IMR-90 (cell line): Measurements from ENCODE around the gene SMC4. TPM values are rescaled to one million over a fixed set of nuclear protein-coding genes. Genes with fewer than 3 reads are reported as not detected.

Experiments used
- ATAC-seq: fragments of 200-7000 bp; cut with Tn5 transposase; 2 replicates; pipeline ENCODE4 v1.9.1; 2020; ENCODE audit warnings: low read depth, mild to moderate bottlenecking, moderate library complexity
- BruUV-seq: library from RNA; stranded (reverse); fragments of 400-500 nt; replicated peaks from 2 replicates; lab custom pipeline; 2021; lab: Mats Ljungman, UMichigan
- CTCF ChIA-PET: fragments of 300-600 bp; formaldehyde crosslinking; extraction: SDS; loops from one replicate; lab custom pipeline; 2021; ENCODE audit warnings: antibody characterized with exemption; lab: Yijun Ruan, JAX
- POLR2A ChIA-PET: fragments of 300-600 bp; sonication (Branson Sonifier 250); formaldehyde crosslinking; loops from one replicate; lab custom pipeline; 2022; ENCODE audit warnings: antibody characterized with exemption; ENCODE audit not compliant: unreplicated experiment; lab: Charles Lee
- DNase-seq: peaks from one replicate; pipeline ENCODE4 v3.0.0; 2013
- H2AFZ ChIP-seq: replicated peaks from 2 replicates; pipeline ENCODE3; 2013; ENCODE audit warnings: low read length, mild to moderate bottlenecking; ENCODE audit not compliant: poor library complexity
- H2AK5ac ChIP-seq: 2 replicates; pipeline ENCODE4 v1.6.1; 2013; ENCODE audit warnings: low read depth, low read length, inconsistent platforms
- H2AK9ac ChIP-seq: replicated peaks from 2 replicates; pipeline ENCODE3; 2013; ENCODE audit warnings: mild to moderate bottlenecking, low read depth, low read length, moderate library complexity; ENCODE audit not compliant: poor library complexity
- H2BK120ac ChIP-seq: 2 replicates; pipeline ENCODE4 v1.6.1; 2013; ENCODE audit warnings: low read depth, low read length, inconsistent platforms
- H2BK15ac ChIP-seq: 3 replicates; pipeline ENCODE4 v1.6.1; 2013; ENCODE audit warnings: low read depth, low read length, inconsistent platforms
- H2BK20ac ChIP-seq: 2 replicates; pipeline ENCODE4 v1.6.1; 2013; ENCODE audit warnings: low read depth, mild to moderate bottlenecking, inconsistent platforms, low read length, moderate library complexity
- H2BK5ac ChIP-seq: 2 replicates; pipeline ENCODE4 v1.6.1; 2013; ENCODE audit warnings: mild to moderate bottlenecking, low read depth, low read length, inconsistent platforms; ENCODE audit not compliant: poor library complexity, severe bottlenecking
- H3K14ac ChIP-seq: replicated peaks from 2 replicates; pipeline ENCODE4 v1.6.1; 2013; ENCODE audit warnings: low read depth, low read length, inconsistent platforms
- H3K18ac ChIP-seq: 2 replicates; pipeline ENCODE4 v1.6.1; 2013; ENCODE audit warnings: low read depth, low read length, control low read depth
- H3K23ac ChIP-seq: 2 replicates; pipeline ENCODE4 v1.6.1; 2013; ENCODE audit warnings: low read depth, low read length, inconsistent platforms
- H3K27ac ChIP-seq: 2 replicates; pipeline ENCODE4 v1.5.1; 2013; ENCODE audit warnings: mild to moderate bottlenecking, control low read depth, low read length; ENCODE audit not compliant: insufficient read depth
- H3K27me3 ChIP-seq: 2 replicates; pipeline ENCODE4 v1.6.1; 2013; ENCODE audit warnings: low read length; ENCODE audit not compliant: control insufficient read depth, insufficient read depth
- H3K36me3 ChIP-seq: 2 replicates; pipeline ENCODE4 v1.6.1; 2013; ENCODE audit warnings: low read length, mixed read lengths; ENCODE audit not compliant: control insufficient read depth, insufficient read depth
- H3K4ac ChIP-seq: 2 replicates; pipeline ENCODE4 v1.6.1; 2013; ENCODE audit warnings: low read depth, low read length, inconsistent platforms
- H3K4me1 ChIP-seq: 2 replicates; pipeline ENCODE4 v1.6.1; 2013; ENCODE audit warnings: low read length, mixed read lengths; ENCODE audit not compliant: control insufficient read depth, insufficient read depth
- H3K4me2 ChIP-seq: 2 replicates; pipeline ENCODE4 v1.6.1; 2013; ENCODE audit warnings: low read depth, mild to moderate bottlenecking, control low read depth, low read length, moderate library complexity
- H3K4me3 ChIP-seq: 2 replicates; pipeline ENCODE4 v1.5.1; 2013; ENCODE audit warnings: low read depth, mild to moderate bottlenecking, control low read depth, low read length, moderate library complexity; ENCODE audit not compliant: insufficient read depth
- H3K56ac ChIP-seq: 2 replicates; pipeline ENCODE4 v1.6.1; 2013; ENCODE audit warnings: low read length, inconsistent platforms; ENCODE audit not compliant: insufficient read depth; ENCODE audit errors: extremely low read depth
- H3K79me1 ChIP-seq, 2 experiments: 2 replicates each; pipeline ENCODE4 v1.6.1; 2013; ENCODE audit warnings: low read length in 2 of 2, inconsistent platforms in 1 of 2, low read depth in 1 of 2
- H3K9ac ChIP-seq: 2 replicates; pipeline ENCODE4 v1.6.1; 2013; ENCODE audit warnings: low read depth, low read length, control low read depth
- H3K9me1 ChIP-seq: 2 replicates; pipeline ENCODE4 v1.6.1; 2013; ENCODE audit warnings: low read length, inconsistent platforms; ENCODE audit not compliant: insufficient read depth
- H3K9me3 ChIP-seq: 2 replicates; pipeline ENCODE4 v1.6.1; 2013; ENCODE audit warnings: low read length; ENCODE audit not compliant: control insufficient read depth, insufficient read depth
- H4K20me1 ChIP-seq: 2 replicates; pipeline ENCODE4 v1.6.1; 2013; ENCODE audit warnings: low read length, inconsistent platforms; ENCODE audit not compliant: insufficient read depth
- H4K5ac ChIP-seq: 2 replicates; pipeline ENCODE4 v1.6.1; 2013; ENCODE audit warnings: mild to moderate bottlenecking, low read depth, low read length, control low read depth
- H4K8ac ChIP-seq, 2 experiments: 2 replicates each; pipeline ENCODE4 v1.6.1; 2013; ENCODE audit warnings: low read depth in 2 of 2, low read length in 2 of 2, control low read depth in 1 of 2, inconsistent platforms in 1 of 2
- H4K91ac ChIP-seq: 2 replicates; pipeline ENCODE4 v1.6.1; 2013; ENCODE audit warnings: low read depth, low read length, inconsistent platforms; ENCODE audit not compliant: insufficient read depth
- CEBPB ChIP-seq: IDR thresholded peaks from 2 replicates; pipeline ENCODE4 v1.6.1; 2012; ENCODE audit warnings: low read depth, low read length, improper control_type of control experiment
- FOS ChIP-seq: fragments of 150-350 bp; IDR thresholded peaks from 2 replicates; pipeline ENCODE4 v1.6.1; 2016; ENCODE audit warnings: low read depth, low read length
- WGBS, 2 experiments: methylation state at CpG; one replicate each; pipeline versions ENCODE4 v1.1.5 to v1.1.7; 2013; ENCODE audit warnings: missing lambda C conversion rate in 2 of 2; ENCODE audit not compliant: insufficient read length in 1 of 2; ENCODE audit errors: extremely low coverage in 2 of 2; 5-methylcytosine and 5-hydroxymethylcytosine counted together
- dilution Hi-C: fragments of 300-500 bp; cut with HindIII; formaldehyde crosslinking; loops from one replicate; pipeline ENCODE4 v1.14.3; 2018; ENCODE audit warnings: low sequenced_read_pairs; ENCODE audit not compliant: unreplicated experiment
- in situ Hi-C: fragments of 300-500 bp; cut with MboI; formaldehyde crosslinking; loops from 3 replicates; pipeline ENCODE4 v1.14.3; 2019; ENCODE audit warnings: low sequenced_read_pairs, inconsistent platforms, mixed read lengths
- intact Hi-C: fragments of 100-400 bp; cut with micrococcal nuclease; formaldehyde crosslinking; loops from 2 replicates; pipeline ENCODE4 v1.10.0; 2022
- polyA plus RNA-seq, 3 experiments: library from polyadenylated mRNA; depleted of rRNA; stranded (reverse); fragments of >200 nt; gene quantifications; 2 replicates each; pipeline ENCODE4 v1.2.3, GENCODE V29; 2012; ENCODE audit warnings: low replicate concordance in 1 of 3
- total RNA-seq: library from RNA; depleted of rRNA; stranded (reverse); fragments of >200 nt; gene quantifications from 2 replicates; pipeline ENCODE4 v1.2.3, GENCODE V29; 2012

The SMC4 gene
- total and polyA plus RNA-seq, 2 of the 4 experiments (the other 2 are of a cell fraction), result 48.8 to 50.1 TPM

DNA sequence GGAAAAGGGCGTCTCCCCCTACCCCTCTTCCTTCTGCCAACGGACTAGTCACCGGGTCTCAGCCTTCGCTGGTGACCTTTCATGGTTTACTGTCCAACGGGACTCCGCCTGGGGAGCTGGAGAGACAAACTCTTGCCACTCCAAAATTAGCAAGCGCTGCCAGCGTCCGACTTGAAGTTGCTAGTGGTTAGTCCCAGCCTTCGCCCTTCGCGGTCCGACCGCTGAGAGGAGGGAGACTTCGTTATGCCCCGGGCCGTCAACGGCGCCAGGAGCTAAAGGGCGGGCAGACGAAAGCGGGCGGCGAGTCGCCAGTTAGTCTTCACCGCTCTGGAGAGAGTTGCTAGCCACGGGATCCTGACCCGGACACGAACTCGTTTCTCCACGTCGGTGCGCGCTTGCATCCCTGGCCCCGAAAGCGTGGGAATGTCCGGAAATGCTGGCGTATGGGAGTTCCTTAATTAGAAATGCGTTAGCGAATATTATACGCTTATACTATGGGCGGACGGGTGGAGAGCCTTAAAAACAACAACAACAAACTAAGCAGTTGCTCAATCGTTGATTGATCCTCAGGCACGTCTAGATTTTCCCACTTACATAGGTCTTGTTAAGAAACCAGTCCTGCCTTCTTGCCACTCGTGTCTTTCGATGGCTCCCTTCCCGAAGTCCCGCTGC lies 716 bp downstream of the SMC4 start:
- Histone ChIP-seq H2AK5ac (peak overlapping the region; percentile 44), H3K4me1 (peaks cover 3% of the 10 kb centered on the region; the same call in 1 of the 2 replicates), H2BK5ac (peak overlapping the region; percentile 90), H3K27me3 (no peaks in the 10 kb centered on the region), H4K20me1 (peaks cover 3% of the 10 kb centered on the region), H3K4me2 (peak overlapping the region; percentile 99), H2AK9ac (peak overlapping the region; percentile 87), H2BK120ac (peak overlapping the region; percentile 22), H3K18ac (peak overlapping the region; percentile 49; the same call in 1 of the 2 replicates), H3K9ac (peak overlapping the region; percentile 66), H3K9me3 (no peaks in the 10 kb centered on the region), H2AFZ (peak overlapping the region; percentile 90), H3K27ac (peak overlapping the region; percentile 88), H2BK20ac (no peak overlapping the region; the same call in 1 of the 2 replicates), H3K14ac (peak overlapping the region; percentile 41), H3K56ac (peak overlapping the region; percentile 84), H4K5ac (peak overlapping the region; percentile 1), H3K9me1 (no peaks in the 10 kb centered on the region), H4K8ac (peak overlapping the region; percentile 21 to 67; a peak in 3 of 4 replicates), H3K36me3 (no peaks in the 10 kb centered on the region; the same call in 1 of the 2 replicates), H3K4me3 (peak overlapping the region; percentile 60), H3K79me1 (peaks cover 0 to 18% of the 10 kb centered on the region in 2 experiments; a peak in 2 of 4 replicates), H3K4ac (peak overlapping the region; percentile 68), H4K91ac (peak overlapping the region; percentile 67), H3K23ac (peak overlapping the region; percentile 94), H2BK15ac (0 out of 3 replicates have a peak overlapping the region, but pooled peaks have one; percentile 15)
- ChIA-PET CTCF (no interaction called here), POLR2A (no interaction called here)
- no peak for TF ChIP-seq FOS
- peak; percentile 37; the same call in 1 of the 2 replicates for TF ChIP-seq CEBPB
- ATAC-seq, result peak; percentile 4; the same call in 1 of the 2 replicates
- WGBS, 2 experiments, result 0% methylated on average over 12 of the region's 49 CpGs; no CpG with 5 or more reads in 1 of the 2 experiments
- in situ Hi-C loops, result loop anchor here (25.0 kb wide), 1 partner anchor 513 kb away; no protein-coding TSS in a partner anchor
- DNase-seq, result peak; percentile 49
- no TSS peak for BruUV-seq
- intact Hi-C loops, result loop anchor here (1.0 to 5.0 kb wide), 2 partner anchors 8 to 363 kb away; no protein-coding TSS in a partner anchor
- dilution Hi-C loops, result no loop called here
